HG03342 (cell line): ENCODE results near the gene SLC25A25.
"Not testable (repeated sequence)": the region's sequence is repeated elsewhere in the genome, so short reads cannot be mapped to it uniquely, and the experiment has no call there.

Source experiments
- ATAC-seq: cut with Tn5 transposase; IDR thresholded peaks from one replicate; pipeline ENCODE4 v1.9.1; 2021; ENCODE audit warnings: mild to moderate bottlenecking, moderate library complexity; ENCODE audit not compliant: unreplicated experiment

SLC25A25 gene

DNA sequence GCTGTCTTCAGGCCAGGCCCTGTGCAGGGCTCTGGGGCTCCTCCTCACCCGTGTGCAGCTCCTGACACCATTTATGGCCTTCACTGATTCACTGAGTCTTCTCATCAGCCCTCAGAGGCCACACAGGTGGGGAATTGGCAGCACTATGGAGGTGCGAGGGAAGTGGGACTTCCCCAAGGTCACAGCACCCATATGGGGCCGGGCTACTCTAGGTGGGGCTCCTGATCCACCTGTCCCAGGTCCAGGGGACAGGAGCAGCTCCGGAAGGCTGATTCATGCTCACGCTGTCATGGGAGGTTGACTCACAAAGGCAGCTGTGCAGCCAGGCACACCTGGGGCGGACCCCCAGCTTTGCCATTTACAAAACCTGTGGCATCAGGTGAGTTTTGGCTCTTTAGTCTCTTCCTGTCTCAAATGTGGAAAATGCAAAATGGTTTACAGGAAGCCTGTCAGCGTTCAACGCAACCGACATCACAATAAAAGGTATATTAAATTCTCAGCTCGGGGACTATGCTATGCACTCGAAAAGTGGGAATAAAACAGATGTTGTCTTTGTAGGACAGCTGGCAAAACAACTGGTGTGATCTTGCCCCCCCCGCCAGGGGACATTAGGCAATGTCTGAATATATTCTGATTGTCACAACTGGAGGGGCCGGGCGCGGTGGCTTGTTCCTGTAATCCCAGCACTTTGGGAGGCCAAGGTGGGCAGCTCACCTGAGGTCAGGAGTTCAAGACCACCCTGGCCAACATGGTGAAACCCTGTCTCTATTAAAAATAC is 15.9 kb upstream of the SLC25A25 start:
- no peak for ATAC-seq

DNA sequence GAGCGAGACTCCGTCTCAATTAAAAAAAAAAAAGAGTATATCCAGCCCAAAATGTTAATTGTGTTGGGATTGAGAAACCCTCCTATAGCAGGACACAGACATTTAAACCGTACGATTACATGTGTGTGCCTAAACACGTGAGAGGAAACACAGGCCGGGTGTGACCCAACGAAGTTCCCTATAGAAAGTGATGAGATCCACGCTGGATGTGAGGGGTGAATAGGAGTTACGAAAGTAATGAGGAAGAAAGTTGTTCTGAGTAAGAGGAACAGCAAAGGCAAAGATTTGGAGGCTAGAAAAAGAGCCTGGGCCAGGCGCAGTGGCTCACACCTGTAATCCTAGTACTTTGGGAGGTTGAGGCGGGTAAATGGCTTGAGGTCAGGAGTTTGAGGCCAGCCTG is 14.5 kb upstream of the SLC25A25 start:
- ATAC-seq: no peak

DNA sequence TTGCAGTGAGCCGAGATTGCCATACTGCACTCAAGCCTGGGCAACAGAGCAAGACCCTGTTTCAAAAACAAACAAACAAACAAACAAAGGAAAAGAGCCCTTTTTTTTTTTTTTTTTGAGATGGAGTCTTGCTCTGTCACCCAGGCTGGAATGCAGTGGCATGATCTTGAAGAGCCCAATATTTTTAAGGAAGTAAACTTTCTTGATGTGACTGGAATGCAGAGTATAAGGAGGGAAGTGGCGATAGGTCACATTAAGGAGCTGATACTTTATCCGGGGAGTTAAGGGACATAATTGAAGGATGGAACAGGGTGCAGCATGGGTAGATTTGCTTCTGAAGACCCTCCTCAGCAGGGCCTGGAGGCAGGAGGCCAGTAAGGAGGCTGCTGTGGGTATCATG is 13.9 kb upstream of the SLC25A25 start:
- ATAC-seq: no peak

DNA sequence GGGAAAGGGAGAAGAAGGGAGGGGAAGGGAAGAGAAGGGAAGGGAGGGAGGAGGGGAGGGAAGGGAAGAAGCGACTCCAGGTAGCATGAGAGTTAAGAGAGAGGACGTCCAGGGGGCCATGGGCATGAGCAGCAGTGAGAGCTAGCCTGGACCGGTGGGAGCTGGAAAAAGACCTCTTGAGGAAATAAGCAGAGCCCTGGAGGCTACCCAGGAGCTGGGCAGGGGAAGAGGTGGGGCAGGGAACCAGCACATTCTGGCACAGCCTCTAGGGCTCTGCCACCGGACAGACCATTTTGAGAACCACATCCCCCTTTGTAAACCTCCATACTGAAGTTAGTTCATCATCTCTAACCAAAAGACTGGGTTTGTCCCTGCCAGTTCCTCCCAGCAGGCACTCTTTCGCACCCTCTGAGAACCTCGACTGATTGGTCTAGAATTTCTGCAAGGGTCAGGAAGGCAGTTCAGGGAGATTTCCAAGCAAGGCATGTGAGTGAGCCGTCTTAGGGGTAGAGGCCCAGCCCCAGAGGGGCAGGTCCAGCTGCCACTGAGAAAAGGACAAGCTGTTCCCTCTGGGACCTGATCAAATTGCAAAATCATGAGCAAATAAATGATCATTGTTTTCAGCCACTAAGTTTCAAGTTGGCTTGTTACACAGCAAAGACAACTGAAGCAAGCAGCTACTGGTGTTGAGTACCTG is 12.5 kb upstream of the SLC25A25 start:
- no peak for ATAC-seq

DNA sequence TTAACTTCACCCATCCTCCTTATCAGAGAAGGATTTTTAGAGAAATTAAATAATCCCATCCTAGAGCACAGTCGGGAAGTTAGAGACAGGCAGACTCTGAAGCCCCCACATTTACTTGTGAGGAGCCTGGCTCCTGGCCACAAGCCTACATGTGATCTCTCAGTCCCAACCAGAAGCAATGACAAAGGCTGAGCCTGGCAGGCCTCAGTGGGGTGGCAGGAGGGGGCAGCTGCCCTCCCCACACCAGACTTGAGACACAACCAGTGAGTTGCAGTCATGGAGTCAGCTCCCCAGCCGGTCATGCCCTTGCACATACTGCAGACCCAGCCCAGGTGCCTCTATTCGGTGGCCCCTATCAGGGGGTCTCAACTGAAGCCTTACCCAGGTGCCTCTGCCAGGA is 11.9 kb upstream of the SLC25A25 start:
- no peak for ATAC-seq

DNA sequence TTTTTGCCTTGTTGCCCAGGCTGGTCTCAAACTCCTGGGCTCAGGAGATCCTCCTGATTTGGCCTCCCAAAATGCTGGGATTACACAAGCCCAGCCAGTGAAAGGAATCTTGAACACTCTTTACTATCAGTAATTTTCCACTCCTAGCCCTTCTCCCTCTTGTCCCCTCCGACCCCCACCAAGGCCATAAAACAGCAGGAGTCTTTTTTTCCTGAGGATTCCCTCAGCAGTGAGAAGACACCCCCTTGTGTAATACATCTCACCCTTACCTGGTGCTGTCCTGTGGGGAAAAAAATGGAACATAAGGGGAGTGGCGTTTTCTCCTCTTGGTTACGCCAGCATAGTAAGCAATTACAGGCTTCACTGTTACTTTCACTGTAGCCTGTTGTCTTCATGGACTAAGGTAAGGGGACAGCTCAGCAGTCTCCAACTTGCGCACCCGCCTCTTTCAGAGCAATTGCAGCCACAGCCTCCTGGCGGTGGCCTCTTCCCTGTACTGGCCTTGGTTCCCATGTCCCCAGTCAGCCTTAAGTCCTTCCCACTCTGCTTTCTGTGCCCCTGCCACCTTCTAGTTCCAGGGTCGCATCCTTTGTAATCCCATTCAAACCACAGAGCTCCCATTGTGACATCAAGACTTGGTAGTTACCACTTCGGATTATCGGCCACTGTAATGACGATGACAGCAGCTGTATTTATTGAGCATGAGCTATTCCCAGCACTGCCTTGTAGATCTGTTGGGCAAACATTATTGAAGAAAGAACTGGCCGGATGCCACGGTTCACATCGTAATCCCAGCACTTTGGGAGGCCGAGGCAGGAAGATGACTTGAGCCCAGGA is 10.9 kb upstream of the SLC25A25 start:
- ATAC-seq: no peak

DNA sequence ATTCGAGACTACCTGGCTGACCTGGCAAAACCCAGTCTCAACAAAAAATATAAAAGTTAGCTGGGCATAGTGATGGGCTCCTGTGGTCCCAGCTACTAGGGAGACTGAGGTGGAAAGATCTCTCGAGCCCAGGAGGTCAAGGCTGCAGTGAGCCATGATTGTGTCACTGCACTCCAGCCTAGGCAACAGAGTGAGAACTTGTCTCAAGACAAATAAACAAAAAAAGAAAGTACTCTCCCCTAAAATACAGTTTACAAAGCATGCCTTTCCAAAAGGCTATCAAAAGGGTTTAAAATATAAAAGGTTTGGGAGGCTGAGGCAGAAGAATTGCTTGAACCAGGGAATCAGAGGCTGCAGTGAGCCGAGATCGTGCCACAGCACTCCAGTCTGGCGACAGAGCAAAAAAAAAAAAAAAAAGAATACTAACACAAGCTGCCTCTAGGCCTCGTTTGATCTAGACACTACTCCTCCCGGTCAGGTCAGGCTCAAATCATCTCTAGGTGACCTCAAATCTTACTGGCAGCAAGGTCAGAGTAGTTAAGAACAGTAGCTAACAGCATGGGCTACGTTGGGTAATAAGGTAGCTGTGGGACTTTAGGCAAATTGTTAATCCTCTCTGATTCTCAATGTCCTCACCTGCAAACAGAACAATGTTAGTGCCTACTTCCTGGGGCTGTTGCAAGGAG is 10.2 kb upstream of the SLC25A25 start:
- no peak for ATAC-seq

DNA sequence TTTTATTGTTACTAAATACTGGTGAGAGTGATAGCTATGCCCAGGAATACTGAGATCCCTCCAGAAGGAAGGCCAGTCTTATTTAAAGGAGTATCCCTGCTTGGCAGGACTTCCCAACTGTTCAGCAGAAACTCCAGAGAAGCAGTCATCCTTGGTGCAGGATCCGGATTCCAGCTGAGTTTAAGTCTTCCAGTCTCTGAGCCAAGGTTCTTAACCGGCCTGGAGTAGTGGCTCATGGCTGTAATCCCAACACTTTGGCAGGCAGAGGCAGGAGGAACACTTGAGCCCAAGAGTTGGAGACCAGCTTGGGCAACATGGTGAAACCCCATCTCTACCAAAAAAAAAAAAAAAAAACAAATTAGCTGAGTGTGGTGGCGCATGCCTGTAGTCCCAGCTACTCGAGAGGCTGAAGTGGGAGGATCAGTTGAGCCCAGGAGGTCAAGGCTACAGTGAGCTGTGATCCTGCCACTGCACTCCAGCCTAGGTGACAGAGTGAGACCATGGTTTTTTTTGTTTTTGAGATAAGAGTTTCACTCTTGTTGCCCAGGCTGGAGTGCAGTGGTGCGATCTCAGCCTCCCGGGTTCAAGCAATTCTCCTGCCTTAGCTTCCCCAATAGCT is 8.6 kb upstream of the SLC25A25 start:
- no peak for ATAC-seq

DNA sequence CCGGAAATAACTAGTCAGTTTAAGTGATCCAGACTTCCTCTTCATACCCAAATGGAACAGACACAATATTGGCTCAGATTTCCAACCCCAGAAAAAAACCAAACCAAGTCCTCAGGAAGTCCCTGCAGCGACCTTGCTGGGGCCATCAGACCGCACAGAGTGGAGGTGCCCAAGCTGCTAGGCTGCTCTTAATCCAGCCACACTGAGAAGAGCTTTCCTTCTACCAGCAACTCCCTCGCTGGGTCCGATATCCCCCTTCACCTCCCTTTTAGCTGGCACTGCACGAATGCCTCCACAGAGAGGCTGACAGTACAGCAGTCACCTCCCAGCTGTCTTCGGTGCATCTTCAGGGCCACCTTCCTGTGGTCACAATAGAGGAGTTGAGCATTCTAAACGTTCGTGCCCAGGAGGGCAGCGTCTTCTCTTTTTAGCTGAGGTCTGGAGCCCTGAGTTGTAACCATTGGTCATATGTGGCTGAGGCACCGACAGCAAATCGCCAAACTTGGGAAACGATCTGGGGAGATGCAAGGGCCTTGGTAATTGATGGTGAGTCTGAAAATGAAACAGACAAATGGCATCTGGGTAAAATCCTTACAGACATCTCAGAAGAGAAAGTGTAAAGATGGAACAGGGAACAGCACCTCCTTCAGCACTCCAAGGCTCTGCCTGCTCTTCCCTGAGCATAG is 6.6 kb upstream of the SLC25A25 start:
- ATAC-seq: no peak

DNA sequence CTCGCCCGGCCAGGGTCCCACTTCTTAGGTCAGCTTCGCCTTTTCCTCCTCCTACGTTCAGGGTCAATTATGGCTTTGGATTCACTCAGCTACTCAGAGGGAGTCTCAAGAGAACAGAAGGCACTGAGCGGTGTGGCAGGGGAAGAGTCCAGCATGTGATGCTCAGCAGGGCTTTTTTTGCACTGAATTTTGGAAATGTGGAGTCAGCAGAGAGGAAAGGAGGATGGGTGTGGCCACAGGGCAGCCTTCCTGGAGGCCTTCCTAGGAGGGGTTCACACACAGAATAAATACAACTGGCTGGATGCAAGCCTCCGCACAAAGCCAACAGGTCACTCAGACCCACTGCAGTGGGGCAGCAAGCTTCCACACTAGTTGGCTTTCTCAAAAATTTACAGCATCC is 5.8 kb upstream of the SLC25A25 start:
- no peak for ATAC-seq

DNA sequence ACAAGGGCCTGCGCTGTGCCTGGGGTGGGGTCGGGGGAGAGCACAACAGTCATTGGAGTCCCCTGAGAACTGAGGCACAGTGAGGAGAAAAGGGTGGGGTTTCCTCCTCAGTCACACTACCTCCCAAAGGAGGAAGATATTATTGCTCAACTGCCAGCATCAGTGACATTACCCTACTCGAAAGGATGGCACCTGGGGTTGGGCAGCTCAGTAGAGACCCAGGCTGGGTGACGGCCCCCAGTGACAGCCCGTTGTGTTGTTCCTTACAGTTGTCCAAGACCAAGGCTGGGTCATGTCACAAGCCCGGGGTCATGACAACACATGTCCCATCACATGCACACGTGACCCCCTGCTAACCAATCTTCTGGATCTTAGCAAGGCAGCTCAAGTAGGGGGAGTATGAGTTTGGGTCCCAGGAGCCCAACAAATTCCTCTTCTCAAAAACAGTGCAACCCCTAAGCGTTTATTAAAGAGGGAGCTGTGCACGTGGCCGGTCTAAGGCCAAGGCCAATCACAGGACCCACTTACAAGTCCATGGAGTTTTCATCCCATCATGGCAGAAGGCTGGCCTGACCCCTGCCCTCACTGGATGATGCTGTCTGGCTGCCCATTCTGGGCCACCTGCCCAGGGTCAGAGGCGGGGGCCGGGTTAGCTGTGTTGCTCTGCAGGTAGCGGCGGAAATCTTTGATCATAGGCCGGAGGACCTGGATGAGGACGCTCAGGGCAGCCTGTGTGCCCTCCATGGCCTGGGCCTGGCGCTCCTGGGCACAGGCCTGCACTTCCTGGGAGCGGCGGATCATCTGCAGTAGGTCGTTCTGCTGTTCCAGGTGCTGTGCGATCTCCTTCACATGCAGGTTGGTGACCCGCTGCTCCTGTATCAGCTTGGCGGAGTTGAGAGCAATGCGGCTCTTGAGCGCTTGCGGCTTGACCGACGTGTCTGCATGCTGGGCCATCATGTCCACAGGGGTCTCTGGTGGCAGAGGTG is 4.9 kb upstream of the SLC25A25 start:
- ATAC-seq: no peak

DNA sequence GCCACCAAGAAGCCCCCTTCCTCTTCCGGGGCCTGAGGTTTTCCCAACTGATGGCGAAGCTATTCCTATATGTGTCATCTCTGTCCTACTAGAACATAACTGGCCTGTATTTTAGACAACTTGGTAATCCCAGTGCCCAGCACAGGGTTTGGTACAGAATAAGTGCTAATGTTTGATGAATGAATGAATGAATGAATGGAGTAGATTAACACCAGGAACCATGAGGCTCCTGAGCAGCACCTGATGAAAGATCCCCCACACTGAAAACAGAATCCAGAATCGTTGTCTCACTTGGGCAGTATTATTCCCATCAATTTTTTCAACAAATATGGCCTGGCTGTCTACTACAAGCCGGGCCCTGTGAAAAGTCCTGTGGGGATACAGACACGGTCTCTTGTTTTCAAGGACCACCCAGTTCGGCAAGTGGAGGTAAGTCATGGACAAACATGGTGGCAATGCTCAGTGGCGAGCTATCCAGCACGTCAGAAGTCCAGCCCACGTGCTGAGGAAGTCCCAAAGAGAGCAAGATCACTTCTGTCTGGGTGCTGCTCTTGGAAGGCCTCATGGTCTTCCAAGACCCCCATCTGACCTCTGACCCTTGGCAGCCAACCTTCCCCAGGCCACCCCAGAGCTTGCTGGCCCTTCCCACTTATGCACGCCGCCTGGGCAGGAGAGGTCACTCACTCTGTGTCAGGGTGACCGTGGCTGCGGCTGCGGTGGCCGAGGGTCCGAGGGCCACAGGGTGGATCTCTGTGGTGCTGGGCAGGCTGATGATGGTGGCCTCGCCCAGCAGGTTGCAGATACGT is 1.9 kb upstream of the SLC25A25 start:
- no peak for ATAC-seq

DNA sequence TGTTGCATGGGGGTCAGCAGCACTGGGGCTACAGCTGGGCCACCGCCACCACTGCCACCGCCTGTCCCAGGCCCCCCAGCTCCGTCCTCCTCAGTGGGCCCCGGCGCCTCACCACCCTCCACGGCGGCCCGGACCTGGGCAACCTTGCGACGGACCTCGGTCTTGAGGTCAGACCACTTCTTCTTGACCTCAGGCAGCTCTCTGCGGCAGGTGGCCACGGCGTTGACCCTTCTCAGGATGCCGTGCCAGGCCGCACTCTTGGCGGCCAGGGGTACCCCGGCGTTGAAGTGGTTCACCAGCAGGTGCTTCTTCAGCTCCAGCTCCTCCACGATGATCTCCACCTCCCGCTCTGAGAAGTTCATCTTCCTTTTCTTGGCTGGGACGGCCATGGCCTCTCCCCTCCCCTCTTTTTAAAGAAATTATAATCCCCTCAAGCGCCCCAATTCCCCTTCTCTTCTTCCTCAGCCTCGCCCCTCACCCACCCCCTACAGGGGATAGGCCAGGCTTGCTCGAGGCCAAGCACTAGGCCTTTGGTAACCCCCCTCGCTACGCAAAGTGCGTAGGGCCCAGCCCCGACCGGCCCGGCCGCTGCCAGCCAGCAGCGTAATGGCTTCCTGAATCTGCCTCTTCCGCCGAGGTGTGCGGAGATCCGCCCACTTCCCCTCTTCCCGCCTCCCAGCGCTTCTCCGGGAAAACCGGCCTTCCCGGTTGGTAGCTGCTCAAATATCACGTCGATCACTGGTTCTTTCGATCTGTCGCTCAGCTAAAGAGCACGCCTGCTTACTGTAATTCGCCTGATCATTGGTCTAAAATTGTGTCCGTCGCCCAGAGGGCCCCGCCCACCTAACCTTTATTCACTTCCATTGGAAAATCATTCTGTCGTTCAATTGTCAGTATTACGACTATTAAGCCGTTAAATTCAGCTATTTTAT is 1.1 kb upstream of the SLC25A25 start, which contains the start of gene NAIF1:
NAIF1 (minus strand) TSS at position 608 of the 932 bp plus-strand sequence; CDS start at position 389, 219 bp downstream.
- peak; percentile 51 for ATAC-seq

DNA sequence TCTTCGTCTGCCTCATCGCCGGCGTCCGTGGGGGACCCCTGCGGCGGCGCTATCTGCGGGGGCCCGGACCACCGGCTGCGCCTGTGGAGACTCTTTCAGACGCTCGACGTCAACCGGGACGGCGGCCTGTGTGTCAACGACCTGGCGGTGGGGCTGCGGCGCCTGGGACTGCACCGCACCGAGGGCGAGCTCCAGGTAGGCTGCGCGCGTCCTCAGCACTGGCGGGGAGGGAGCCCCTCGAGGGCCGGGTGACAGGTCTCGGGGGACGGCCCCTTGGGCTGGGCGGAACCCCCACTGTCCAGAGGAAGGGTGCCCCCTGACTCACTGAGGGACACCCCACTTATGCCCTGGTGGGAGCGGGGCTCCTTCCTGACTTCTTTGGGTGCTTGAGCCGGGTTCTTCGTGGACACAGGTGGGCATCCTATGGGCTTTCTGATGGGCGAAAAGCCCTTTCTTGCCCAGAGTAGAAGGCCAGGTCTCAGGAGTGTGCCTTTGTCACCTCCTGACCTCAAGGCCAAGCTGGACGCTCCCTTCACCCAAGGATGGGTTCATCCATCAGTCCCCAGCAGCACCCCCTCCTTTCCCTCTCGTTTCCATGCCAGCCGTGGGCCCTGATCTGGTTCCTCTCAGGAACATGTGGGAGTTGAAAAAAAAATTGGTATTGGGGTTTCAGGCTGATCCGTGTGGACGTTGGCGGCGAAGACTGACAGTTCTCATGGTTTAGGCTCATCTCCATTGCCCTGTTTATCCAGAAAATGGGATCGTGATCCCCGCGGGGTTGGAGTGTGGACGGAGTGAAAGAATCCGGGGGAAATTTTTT is 564 bp downstream of the SLC25A25 start:
- peak; percentile 5 for ATAC-seq

DNA sequence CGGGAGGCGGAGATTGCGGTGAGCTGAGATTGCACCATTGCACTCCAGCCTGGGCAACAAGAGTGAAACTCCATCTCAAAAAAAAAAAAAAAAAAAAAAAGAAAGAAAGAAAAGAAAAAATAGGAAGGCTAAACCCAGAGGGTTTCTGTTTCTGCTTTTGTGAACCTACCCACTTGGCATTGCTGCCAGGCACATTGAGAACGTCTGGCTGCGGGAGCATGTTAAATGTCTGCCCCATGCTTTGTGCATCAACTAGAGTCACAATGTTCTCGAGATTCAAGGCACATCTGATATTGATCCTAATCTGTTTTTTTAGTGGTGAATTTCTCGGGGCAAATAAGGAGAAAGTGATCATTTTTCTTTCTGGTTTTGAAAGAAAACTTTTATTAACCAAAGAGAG is 2.8 kb downstream of the SLC25A25 start:
- ATAC-seq: no peak

DNA sequence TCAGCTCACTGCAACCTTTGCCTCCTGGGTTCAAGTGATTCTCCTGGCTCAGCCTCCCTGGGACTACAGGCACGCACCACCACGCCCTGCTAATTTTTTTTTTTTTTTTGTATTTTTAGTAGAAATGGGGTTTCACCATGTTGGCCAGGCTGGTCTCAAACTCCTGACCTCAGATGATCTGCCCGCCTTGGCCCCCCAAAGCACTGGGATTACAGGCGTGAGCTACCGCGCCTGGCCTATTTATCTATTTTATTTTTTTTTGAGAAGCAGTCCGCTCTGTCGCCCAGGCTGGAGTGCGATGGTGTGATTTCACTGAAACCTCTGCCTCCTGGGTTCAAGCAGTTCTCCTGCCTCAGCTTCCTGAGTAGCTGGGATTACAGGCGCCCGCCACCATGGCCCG is 3.4 kb downstream of the SLC25A25 start:
- ATAC-seq: not testable (repeated sequence)
